Duodenal mucosa (tissue), 2 donors: Measurements from ENCODE around the gene ADGRB3.

Experiments
- H3K27ac ChIP-seq: one replicate; pipeline ENCODE4 v1.7.0; 2013; ENCODE audit warnings: low read depth, low read length
- H3K27me3 ChIP-seq, 2 donors: one replicate each; pipeline ENCODE4 v1.7.0; 2013; ENCODE audit warnings: low read length in 2 of 2, control low read depth in 1 of 2; ENCODE audit not compliant: insufficient read depth in 2 of 2, control insufficient read depth in 1 of 2
- H3K36me3 ChIP-seq, 2 donors: one replicate each; pipeline ENCODE4 v1.7.0; 2013; ENCODE audit warnings: low read length in 2 of 2, control low read depth in 1 of 2; ENCODE audit not compliant: insufficient read depth in 2 of 2, control insufficient read depth in 1 of 2
- H3K4me1 ChIP-seq, 2 donors: one replicate each; pipeline ENCODE4 v1.7.0; 2013; ENCODE audit warnings: low read length in 2 of 2, control low read depth in 1 of 2; ENCODE audit not compliant: insufficient read depth in 2 of 2, control insufficient read depth in 1 of 2
- H3K4me3 ChIP-seq, 2 donors: one replicate each; pipeline ENCODE4 v1.7.0; 2013; ENCODE audit warnings: low read length in 2 of 2, low read depth in 1 of 2
- H3K9ac ChIP-seq, 2 donors: one replicate each; pipeline ENCODE4 v1.7.0; 2013; ENCODE audit warnings: low read length in 2 of 2, low read depth in 1 of 2
- H3K9me3 ChIP-seq, 2 donors: one replicate each; pipeline ENCODE4 v1.7.0; 2013; ENCODE audit warnings: low read length in 2 of 2, control low read depth in 1 of 2; ENCODE audit not compliant: control insufficient read depth in 1 of 2

ADGRB3 gene

GRCh38 chr6:69038841-69039240 is 403.8 kb downstream of the ADGRB3 start:
- Histone ChIP-seq H3K4me1 (no peaks in the 10 kb centered on the region), H3K4me3 (no peak overlapping the region), H3K9ac (no peak overlapping the region), H3K36me3 (no peaks in the 10 kb centered on the region), H3K9me3 (no peaks in the 10 kb centered on the region), H3K27ac (no peak overlapping the region), H3K27me3 (no peaks in the 10 kb centered on the region)

DNA sequence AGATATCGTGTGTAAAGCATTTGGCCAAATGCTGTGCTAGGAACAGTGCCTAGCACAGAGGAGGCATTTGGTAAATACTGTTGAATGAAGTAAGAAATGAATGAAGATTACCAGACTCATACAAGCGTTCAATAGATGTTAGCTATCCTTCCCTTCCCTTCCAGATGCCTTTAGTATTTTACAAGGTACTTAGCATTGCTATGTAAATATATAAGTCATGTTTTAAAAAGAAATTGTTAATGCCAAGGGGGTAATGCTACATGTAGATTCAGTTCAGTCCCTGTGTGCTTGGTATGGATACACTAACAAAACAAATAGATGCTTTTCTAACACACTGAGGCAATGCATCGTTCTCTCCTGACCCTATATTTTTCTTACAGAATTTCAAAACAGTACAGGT is 407.2 kb downstream of the ADGRB3 start:
- Histone ChIP-seq H3K27ac (no peak overlapping the region), H3K27me3 (no peaks in the 10 kb centered on the region), H3K4me1 (no peaks in the 10 kb centered on the region), H3K9me3 (no peaks in the 10 kb centered on the region), H3K4me3 (no peak overlapping the region), H3K9ac (no peak overlapping the region), H3K36me3 (no peaks in the 10 kb centered on the region)

GRCh38 chr6:69044534-69044933 is 409.5 kb downstream of the ADGRB3 start:
- no peaks in the 10 kb centered on the region for H3K36me3 ChIP-seq
- no peak overlapping the region for H3K27ac ChIP-seq

DNA sequence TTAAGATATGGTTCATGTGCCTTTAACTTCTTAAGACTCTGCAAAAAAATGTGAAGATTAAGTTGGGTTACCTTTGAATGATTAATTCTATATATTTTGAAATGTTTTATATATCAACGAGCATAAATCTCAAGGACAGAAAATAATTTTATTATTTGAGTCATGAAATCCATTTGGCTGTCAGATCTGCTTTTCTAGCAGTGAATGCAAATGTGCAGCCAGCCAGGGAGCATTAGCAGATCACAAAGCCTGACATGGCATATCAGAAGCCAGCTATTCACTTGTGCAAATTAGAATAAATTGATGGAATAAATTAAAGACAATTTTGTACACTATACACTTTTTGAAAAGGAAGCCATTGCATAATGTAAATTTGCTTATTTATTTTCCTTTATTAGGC is 424.3 kb downstream of the ADGRB3 start:
- Histone ChIP-seq H3K27me3 (no peaks in the 10 kb centered on the region), H3K9ac (no peak overlapping the region), H3K36me3 (no peaks in the 10 kb centered on the region), H3K27ac (no peak overlapping the region), H3K4me3 (no peak overlapping the region), H3K4me1 (no peaks in the 10 kb centered on the region), H3K9me3 (no peaks in the 10 kb centered on the region)

More at GRCh38 chr6:69044534-69044933, 409.5 kb downstream of the ADGRB3 start:
- H3K9ac ChIP-seq = no peak overlapping the region
- H3K4me3 ChIP-seq = no peak overlapping the region
- H3K4me1 ChIP-seq = no peaks in the 10 kb centered on the region
- H3K9me3 ChIP-seq = no peaks in the 10 kb centered on the region
- no peaks in the 10 kb centered on the region for H3K27me3 ChIP-seq

DNA sequence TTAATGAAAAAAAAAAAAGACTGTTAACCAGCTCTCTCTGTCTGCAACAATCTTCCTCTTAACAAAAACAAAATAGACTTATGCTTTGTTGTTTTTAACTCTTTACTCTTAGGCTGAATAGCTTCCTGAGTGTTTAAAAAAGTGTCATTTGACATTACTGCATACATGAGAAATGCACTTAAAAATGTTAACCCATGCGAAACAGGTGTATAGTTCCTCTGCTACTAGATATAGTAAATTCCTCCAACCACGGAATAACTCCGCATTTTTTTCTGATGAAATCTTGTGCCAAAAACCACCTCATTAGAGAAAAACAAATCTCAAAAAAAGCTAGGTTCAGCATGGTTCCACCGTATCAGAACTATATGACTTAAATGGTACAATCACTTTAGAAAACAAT is 426.0 kb downstream of the ADGRB3 start:
- H3K27me3 ChIP-seq = no peaks in the 10 kb centered on the region
- H3K9ac ChIP-seq = no peak overlapping the region

DNA sequence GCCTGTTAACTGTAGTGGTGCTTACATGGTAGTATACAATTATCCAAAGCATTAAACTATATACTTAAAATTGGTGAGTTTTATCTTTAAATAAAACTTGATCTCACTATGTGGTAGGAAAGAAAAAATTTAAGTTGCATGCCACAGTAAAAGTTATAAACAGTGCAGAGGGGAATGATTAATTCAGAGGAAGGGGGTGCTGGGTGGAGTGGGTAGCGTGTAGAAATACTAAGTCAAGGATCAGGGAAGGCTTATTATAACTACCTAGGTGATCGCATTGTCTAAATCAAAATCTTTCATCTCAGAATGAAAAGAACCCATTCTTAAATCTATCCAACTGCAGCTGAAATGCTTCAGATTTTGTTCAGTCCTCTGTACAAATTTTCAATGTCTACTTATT is 428.3 kb downstream of the ADGRB3 start:
- Histone ChIP-seq H3K9ac (no peak overlapping the region), H3K27me3 (no peaks in the 10 kb centered on the region), H3K27ac (no peak overlapping the region)

More for the DNA sequence above, 426.0 kb downstream of the ADGRB3 start:
- H3K36me3 ChIP-seq = no peaks in the 10 kb centered on the region
- H3K27ac ChIP-seq = no peak overlapping the region
- no peak overlapping the region for H3K4me3 ChIP-seq
- H3K9me3 ChIP-seq = no peaks in the 10 kb centered on the region
- H3K4me1 ChIP-seq = no peaks in the 10 kb centered on the region

DNA sequence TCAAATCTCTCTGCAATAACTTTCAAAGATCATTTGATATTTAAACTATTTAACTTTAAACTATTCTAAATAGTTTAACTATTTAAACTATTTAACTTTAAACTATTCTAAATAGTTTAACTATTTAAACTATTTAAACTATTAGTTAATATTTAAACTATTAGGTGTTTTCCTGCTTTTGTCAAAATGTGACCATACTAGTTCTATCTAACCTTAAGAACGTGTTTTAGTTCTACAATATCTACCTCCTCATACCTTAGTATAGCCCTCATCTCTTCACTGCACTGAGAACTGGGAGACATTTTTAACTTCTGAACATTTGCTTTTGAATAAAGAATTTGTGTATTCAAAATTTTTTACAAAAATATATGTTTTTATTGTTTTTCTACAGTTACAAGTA is 429.1 kb downstream of the ADGRB3 start:
- H3K4me1 ChIP-seq = no peaks in the 10 kb centered on the region
- H3K9ac ChIP-seq = no peak overlapping the region
- H3K27ac ChIP-seq = no peak overlapping the region
- H3K27me3 ChIP-seq = no peaks in the 10 kb centered on the region
- no peaks in the 10 kb centered on the region for H3K9me3 ChIP-seq
- H3K36me3 ChIP-seq = no peaks in the 10 kb centered on the region
- no peak overlapping the region for H3K4me3 ChIP-seq

More for the DNA sequence above, 428.3 kb downstream of the ADGRB3 start:
- Histone ChIP-seq H3K9me3 (no peaks in the 10 kb centered on the region), H3K4me3 (no peak overlapping the region), H3K36me3 (no peaks in the 10 kb centered on the region), H3K4me1 (no peaks in the 10 kb centered on the region)

DNA sequence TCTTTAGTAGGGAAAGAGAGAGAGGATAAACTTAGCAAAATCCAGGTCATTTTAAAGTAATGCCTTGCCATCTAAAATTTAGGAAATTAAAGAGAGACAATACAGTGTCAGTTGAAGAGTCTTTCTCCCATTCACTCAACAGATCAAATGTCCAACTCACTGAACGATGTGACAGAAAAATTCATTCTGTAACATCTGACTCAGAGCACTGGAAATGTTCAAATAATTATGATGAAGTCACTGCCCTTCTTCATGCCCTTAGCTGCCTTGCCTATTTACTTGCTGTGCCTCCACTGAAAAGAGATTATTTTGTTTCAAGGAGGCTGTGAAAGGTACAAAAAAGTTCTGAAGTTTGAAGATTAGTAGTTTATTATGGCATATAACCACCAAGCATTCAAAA is 434.8 kb downstream of the ADGRB3 start:
- H3K27me3 ChIP-seq = no peaks in the 10 kb centered on the region
- no peak overlapping the region for H3K9ac ChIP-seq
- H3K4me3 ChIP-seq = no peak overlapping the region
- H3K4me1 ChIP-seq = no peaks in the 10 kb centered on the region
- H3K9me3 ChIP-seq = no peaks in the 10 kb centered on the region
- no peaks in the 10 kb centered on the region for H3K36me3 ChIP-seq
- no peak overlapping the region for H3K27ac ChIP-seq

DNA sequence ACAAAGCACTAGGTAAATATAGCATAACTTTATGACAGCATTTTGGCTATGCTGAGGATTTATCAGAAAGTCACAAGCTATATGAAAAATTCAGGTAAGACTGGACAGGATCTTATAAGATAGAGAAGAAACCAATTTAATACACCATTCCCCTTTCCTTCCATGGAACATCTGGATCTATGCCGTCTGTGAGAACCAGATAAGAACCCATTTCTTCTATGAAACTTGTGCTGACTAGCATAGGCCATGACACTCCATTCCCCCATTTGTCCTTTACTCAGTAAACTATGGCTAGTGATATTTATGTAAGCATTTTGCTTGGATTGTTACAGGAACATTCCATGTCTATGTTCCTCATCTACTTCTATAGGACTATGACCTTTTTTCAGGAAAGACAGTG is 437.7 kb downstream of the ADGRB3 start:
- Histone ChIP-seq H3K36me3 (no peaks in the 10 kb centered on the region), H3K9ac (no peak overlapping the region), H3K27ac (no peak overlapping the region), H3K4me3 (no peak overlapping the region), H3K9me3 (no peaks in the 10 kb centered on the region), H3K27me3 (no peaks in the 10 kb centered on the region), H3K4me1 (no peaks in the 10 kb centered on the region)

DNA sequence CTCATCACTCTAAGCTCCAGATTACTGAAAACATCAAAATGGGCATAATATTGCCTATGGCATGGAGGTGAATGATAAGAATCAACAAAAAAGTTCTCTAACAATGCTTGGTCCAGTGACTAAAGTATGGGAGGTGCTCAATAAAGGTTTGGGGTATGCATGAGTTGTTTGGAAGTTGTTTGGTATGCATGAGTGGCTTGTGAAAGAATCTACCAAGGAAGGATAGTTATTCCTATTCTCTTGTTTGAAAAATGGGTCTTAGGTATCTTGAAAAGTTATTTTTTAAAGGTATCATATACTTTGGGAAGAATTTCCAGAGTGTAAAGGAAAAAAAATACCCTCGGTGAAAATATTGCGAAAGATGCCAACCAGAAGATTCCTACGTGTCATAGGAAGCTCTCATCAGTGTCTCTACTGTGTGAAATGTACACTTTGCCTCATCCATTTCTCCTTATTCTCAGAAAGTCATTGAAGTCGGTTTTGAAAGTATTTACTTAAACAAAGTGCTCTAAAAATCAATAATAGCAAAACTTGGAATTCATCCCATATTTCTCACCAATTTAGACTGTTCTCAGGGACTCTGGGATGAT is 449.8 kb downstream of the ADGRB3 start:
- Histone ChIP-seq H3K36me3 (no peaks in the 10 kb centered on the region), H3K27me3 (no peaks in the 10 kb centered on the region), H3K4me3 (no peak overlapping the region), H3K9me3 (no peaks in the 10 kb centered on the region), H3K4me1 (no peaks in the 10 kb centered on the region), H3K27ac (no peak overlapping the region), H3K9ac (no peak overlapping the region)

- no peaks in the 10 kb centered on the region for H3K36me3 ChIP-seq
- no peak overlapping the region for H3K27ac ChIP-seq
- H3K27me3 ChIP-seq = no peaks in the 10 kb centered on the region
- H3K4me3 ChIP-seq = no peak overlapping the region
- no peaks in the 10 kb centered on the region for H3K9me3 ChIP-seq
- H3K9ac ChIP-seq = no peak overlapping the region
- no peaks in the 10 kb centered on the region for H3K4me1 ChIP-seq
These were observed 451.6 kb downstream of the ADGRB3 start for GRCh38 chr6:69086689-69087088.
